CD8-positive, alpha-beta memory T cell (primary cell): ENCODE measurements around the gene BMPR2. TPM values are rescaled to one million over a fixed set of nuclear protein-coding genes. Genes with fewer than 3 reads are reported as not detected.
A peak's percentile ranks its signal among the peaks of the same experiment; 100 is the strongest.

Experiments used
- CTCF ChIA-PET: fragments of 350-600 bp; sonication (Branson Sonifier 250); formaldehyde crosslinking; loops from one replicate; lab custom pipeline; 2021; ENCODE audit warnings: antibody characterized with exemption; lab: Charles Lee
- POLR2A ChIA-PET: fragments of 350-600 bp; sonication (Branson Sonifier 250); formaldehyde crosslinking; loops from one replicate; lab custom pipeline; 2021; ENCODE audit warnings: antibody characterized with exemption; lab: Charles Lee
- DNase-seq, 5 donors: peaks; one replicate each; pipeline versions ENCODE4 v3.0.0 to v3.0.0-alpha.2; 2020 to 2022; ENCODE audit warnings: mixed read lengths in 1 of 5
- H3K27ac ChIP-seq: one replicate; pipeline ENCODE4 v1.7.0; 2013; ENCODE audit warnings: low read depth, mild to moderate bottlenecking, low read length, moderate library complexity
- H3K27me3 ChIP-seq: 2 replicates; pipeline ENCODE4 v1.7.0; 2013; ENCODE audit warnings: low read length, mild to moderate bottlenecking; ENCODE audit not compliant: insufficient read depth, poor library complexity, severe bottlenecking
- H3K36me3 ChIP-seq: 2 replicates; pipeline ENCODE4 v1.7.0; 2013; ENCODE audit warnings: mild to moderate bottlenecking, low read length, moderate library complexity; ENCODE audit not compliant: insufficient read depth
- H3K4me1 ChIP-seq: 2 replicates; pipeline ENCODE4 v1.7.0; 2013; ENCODE audit warnings: mild to moderate bottlenecking, low read length, moderate library complexity; ENCODE audit not compliant: insufficient read depth
- H3K4me3 ChIP-seq: 2 replicates; pipeline ENCODE4 v1.7.0; 2013; ENCODE audit warnings: mild to moderate bottlenecking, low read length
- H3K9me3 ChIP-seq: 2 replicates; pipeline ENCODE4 v1.7.0; 2013; ENCODE audit warnings: mild to moderate bottlenecking, low read length
- H3K27ac Mint-ChIP-seq, 8 donors: one replicate each; pipeline ENCODE4 v1.8.0; 2020 to 2021; ENCODE audit warnings: mixed read lengths in 8 of 8, mild to moderate bottlenecking in 6 of 8, inconsistent platforms in 3 of 8, moderate library complexity in 3 of 8
- H3K27me3 Mint-ChIP-seq, 2 donors: one replicate each; pipeline ENCODE4 v1.8.0; 2020 to 2021; ENCODE audit warnings: mixed read lengths in 2 of 2, mild to moderate bottlenecking in 1 of 2, moderate library complexity in 1 of 2
- H3K36me3 Mint-ChIP-seq, 3 donors: one replicate each; pipeline ENCODE4 v1.8.0; 2020 to 2021; ENCODE audit warnings: mixed read lengths in 3 of 3, inconsistent platforms in 1 of 3, mild to moderate bottlenecking in 1 of 3
- H3K4me1 Mint-ChIP-seq, 3 donors: one replicate each; pipeline ENCODE4 v1.8.0; 2020 to 2021; ENCODE audit warnings: mixed read lengths in 3 of 3, inconsistent platforms in 1 of 3, mild to moderate bottlenecking in 1 of 3
- H3K4me3 Mint-ChIP-seq, 7 donors: one replicate each; pipeline ENCODE4 v1.8.0; 2020 to 2021; ENCODE audit warnings: mixed read lengths in 7 of 7, mild to moderate bottlenecking in 6 of 7, moderate library complexity in 4 of 7, inconsistent platforms in 2 of 7
- H3K9me3 Mint-ChIP-seq, 5 donors: one replicate each; pipeline ENCODE4 v1.8.0; 2020 to 2022; ENCODE audit warnings: mixed read lengths in 5 of 5, mild to moderate bottlenecking in 3 of 5, moderate library complexity in 2 of 5, inconsistent platforms in 1 of 5
- polyA plus RNA-seq: library from polyadenylated mRNA; unstranded; fragments of 300-500 nt; fragmentation: Illumina TruSeq; gene quantifications from one replicate; pipeline ENCODE4 v1.2.3, GENCODE V29; 2021
- total RNA-seq, 2 experiments: library from RNA; stranded (reverse); gene quantifications; one replicate each; pipeline ENCODE4 v1.2.3, GENCODE V29; 2021

Gene BMPR2
- total and polyA plus RNA-seq, 3 experiments from 2014 or later, result 3.1 to 9.7 (median 9.7) TPM

GRCh38 chr2:202479090-202479489 lies 103.0 kb downstream of the BMPR2 start:
- H3K27me3 ChIP-seq, result no peaks in the 10 kb centered on the region
- Mint-ChIP-seq H3K9me3 (no peaks in the 10 kb centered on the region), H3K27me3 (no peaks in the 10 kb centered on the region), H3K4me1 (peaks cover 2 to 18% (median 8%) of the 10 kb centered on the region in 3 donors), H3K36me3 (peaks cover 4 to 13% (median 6%) of the 10 kb centered on the region in 3 donors), H3K27ac (peak overlapping the region in 2 of 8 donors; percentile 53 to 79), H3K4me3 (no peak overlapping the region)
- POLR2A ChIA-PET, result no interaction called here
- no peaks in the 10 kb centered on the region for H3K4me1 ChIP-seq
- H3K27ac ChIP-seq, result no peak overlapping the region
- no peak overlapping the region for H3K4me3 ChIP-seq
- no peaks in the 10 kb centered on the region for H3K9me3 ChIP-seq
- CTCF ChIA-PET, result no interaction called here
- no peak for DNase-seq
- no peaks in the 10 kb centered on the region for H3K36me3 ChIP-seq

GRCh38 chr2:202479610-202480009 lies 103.5 kb downstream of the BMPR2 start:
- Mint-ChIP-seq H3K9me3 (no peaks in the 10 kb centered on the region), H3K4me3 (no peak overlapping the region), H3K27ac (peak overlapping the region in 1 of 8 donors; percentile 50), H3K36me3 (peaks cover 4 to 13% (median 6%) of the 10 kb centered on the region in 3 donors), H3K4me1 (peaks cover 2 to 18% (median 8%) of the 10 kb centered on the region in 3 donors), H3K27me3 (no peaks in the 10 kb centered on the region)
- Histone ChIP-seq H3K4me1 (no peaks in the 10 kb centered on the region), H3K4me3 (no peak overlapping the region), H3K27ac (no peak overlapping the region), H3K36me3 (no peaks in the 10 kb centered on the region), H3K9me3 (no peaks in the 10 kb centered on the region), H3K27me3 (no peaks in the 10 kb centered on the region)
- DNase-seq, result no peak
- ChIA-PET POLR2A (no interaction called here), CTCF (no interaction called here)

GRCh38 chr2:202486351-202486750 lies 110.2 kb downstream of the BMPR2 start:
- ChIA-PET CTCF (interaction anchor here (1.5 kb wide), 1 partner anchor 12 kb away, joined by 3 read pairs; no protein-coding TSS in a partner anchor), POLR2A (no interaction called here)
- Mint-ChIP-seq H3K4me3 (no peak overlapping the region), H3K9me3 (no peaks in the 10 kb centered on the region), H3K27ac (no peak overlapping the region), H3K4me1 (no peaks in the 10 kb centered on the region), H3K27me3 (no peaks in the 10 kb centered on the region), H3K36me3 (peaks cover 4 to 9% (median 5%) of the 10 kb centered on the region in 3 donors)
- no peaks in the 10 kb centered on the region for H3K27me3 ChIP-seq
- no peaks in the 10 kb centered on the region for H3K9me3 ChIP-seq
- no peak overlapping the region for H3K4me3 ChIP-seq
- no peak overlapping the region for H3K27ac ChIP-seq
- H3K4me1 ChIP-seq, result no peaks in the 10 kb centered on the region
- DNase-seq, result no peak
- no peaks in the 10 kb centered on the region for H3K36me3 ChIP-seq

DNA sequence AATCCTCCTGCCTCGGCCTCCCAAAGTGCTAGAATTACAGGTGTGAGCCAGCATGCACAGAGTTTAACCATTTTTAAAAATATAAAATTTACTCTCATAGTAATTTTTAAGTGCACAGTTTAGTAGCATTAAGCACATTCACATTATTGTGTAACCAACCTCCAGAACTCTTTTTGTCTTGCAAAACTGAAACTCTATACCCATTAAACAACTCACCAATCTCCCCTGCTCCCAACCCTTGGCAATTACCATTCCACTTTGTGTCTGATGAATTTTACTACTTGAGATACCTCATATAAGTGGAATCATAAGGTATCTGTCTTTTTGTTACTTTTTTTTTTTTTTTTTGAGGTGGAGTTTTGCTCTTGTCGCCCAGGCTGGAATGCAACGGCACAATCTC lies 112.5 kb downstream of the BMPR2 start:
- no peak overlapping the region for H3K4me3 ChIP-seq
- no peak overlapping the region for H3K4me3 Mint-ChIP-seq
- no peaks in the 10 kb centered on the region for H3K9me3 Mint-ChIP-seq
- POLR2A ChIA-PET, result no interaction called here
- H3K27ac Mint-ChIP-seq, result no peak overlapping the region
- DNase-seq, result no peak
- H3K4me1 ChIP-seq, result no peaks in the 10 kb centered on the region
- H3K36me3 Mint-ChIP-seq, result peaks cover 0 to 1% (median 0%) of the 10 kb centered on the region in 3 donors
- no peaks in the 10 kb centered on the region for H3K9me3 ChIP-seq
- H3K27me3 Mint-ChIP-seq, result no peaks in the 10 kb centered on the region
- H3K27ac ChIP-seq, result no peak overlapping the region
- H3K27me3 ChIP-seq, result no peaks in the 10 kb centered on the region
- H3K36me3 ChIP-seq, result no peaks in the 10 kb centered on the region
- CTCF ChIA-PET, result no interaction called here
- no peaks in the 10 kb centered on the region for H3K4me1 Mint-ChIP-seq

GRCh38 chr2:202490479-202490878 lies 114.4 kb downstream of the BMPR2 start:
- H3K4me3 Mint-ChIP-seq, result no peak overlapping the region
- no peaks in the 10 kb centered on the region for H3K9me3 ChIP-seq
- peaks cover 0 to 1% (median 0%) of the 10 kb centered on the region in 3 donors for H3K36me3 Mint-ChIP-seq
- no peaks in the 10 kb centered on the region for H3K27me3 Mint-ChIP-seq
- ChIA-PET POLR2A (no interaction called here), CTCF (no interaction called here)
- H3K4me1 Mint-ChIP-seq, result no peaks in the 10 kb centered on the region
- DNase-seq, result no peak
- H3K27ac Mint-ChIP-seq, result peak overlapping the region in 1 of 8 donors; percentile 78
- H3K4me3 ChIP-seq, result no peak overlapping the region
- H3K36me3 ChIP-seq, result no peaks in the 10 kb centered on the region
- H3K27ac ChIP-seq, result no peak overlapping the region
- no peaks in the 10 kb centered on the region for H3K9me3 Mint-ChIP-seq
- H3K27me3 ChIP-seq, result no peaks in the 10 kb centered on the region
- H3K4me1 ChIP-seq, result no peaks in the 10 kb centered on the region

DNA sequence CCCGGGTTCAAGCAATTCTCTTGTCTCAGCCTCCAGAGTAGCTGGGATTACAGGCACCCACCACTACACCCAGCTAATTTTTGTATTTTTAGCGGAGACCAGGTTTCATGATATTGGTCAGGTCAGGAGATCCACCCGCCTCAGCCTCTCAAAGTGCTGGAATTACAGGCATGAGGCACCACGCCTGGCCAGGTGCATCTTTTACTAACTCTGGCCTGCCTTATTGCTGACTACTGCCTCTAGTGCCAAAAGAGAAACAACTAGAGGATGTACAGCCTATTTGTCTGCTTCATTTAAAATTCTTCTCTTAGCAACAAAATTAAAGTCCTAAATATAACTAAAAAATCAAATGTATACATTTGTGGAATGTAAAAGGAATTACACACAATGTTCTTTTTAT lies 115.4 kb downstream of the BMPR2 start:
- Histone ChIP-seq H3K27me3 (no peaks in the 10 kb centered on the region), H3K36me3 (no peaks in the 10 kb centered on the region), H3K9me3 (no peaks in the 10 kb centered on the region), H3K4me3 (no peak overlapping the region), H3K27ac (no peak overlapping the region), H3K4me1 (no peaks in the 10 kb centered on the region)
- DNase-seq, result no peak
- POLR2A ChIA-PET, result no interaction called here
- CTCF ChIA-PET, result no interaction called here
- Mint-ChIP-seq H3K27me3 (no peaks in the 10 kb centered on the region), H3K36me3 (peaks cover 0 to 1% (median 0%) of the 10 kb centered on the region in 3 donors), H3K4me1 (no peaks in the 10 kb centered on the region), H3K9me3 (no peaks in the 10 kb centered on the region), H3K4me3 (no peak overlapping the region), H3K27ac (no peak overlapping the region)

- Histone ChIP-seq H3K4me3 (no peak overlapping the region), H3K9me3 (no peaks in the 10 kb centered on the region), H3K4me1 (no peaks in the 10 kb centered on the region), H3K36me3 (no peaks in the 10 kb centered on the region), H3K27ac (no peak overlapping the region), H3K27me3 (no peaks in the 10 kb centered on the region)
- Mint-ChIP-seq H3K4me1 (no peaks in the 10 kb centered on the region), H3K4me3 (no peak overlapping the region), H3K9me3 (no peaks in the 10 kb centered on the region), H3K27ac (peak overlapping the region in 2 of 8 donors; percentile 4 to 43), H3K36me3 (no peaks in the 10 kb centered on the region), H3K27me3 (peaks cover 0 to 2% of the 10 kb centered on the region in 2 donors)
- CTCF ChIA-PET, result no interaction called here
- DNase-seq, result no peak
- POLR2A ChIA-PET, result no interaction called here
Measured at GRCh38 chr2:202494300-202495229, 118.4 kb downstream of the BMPR2 start.

GRCh38 chr2:202495230-202495604 lies 119.1 kb downstream of the BMPR2 start:
- Histone ChIP-seq H3K4me3 (no peak overlapping the region), H3K9me3 (no peaks in the 10 kb centered on the region), H3K27ac (no peak overlapping the region), H3K4me1 (no peaks in the 10 kb centered on the region), H3K27me3 (no peaks in the 10 kb centered on the region), H3K36me3 (no peaks in the 10 kb centered on the region)
- Mint-ChIP-seq H3K36me3 (no peaks in the 10 kb centered on the region), H3K27ac (peak overlapping the region in 1 of 8 donors; percentile 43), H3K4me1 (no peaks in the 10 kb centered on the region), H3K4me3 (no peak overlapping the region), H3K9me3 (no peaks in the 10 kb centered on the region), H3K27me3 (peaks cover 0 to 2% of the 10 kb centered on the region in 2 donors)
- ChIA-PET POLR2A (no interaction called here), CTCF (no interaction called here)
- no peak for DNase-seq
